Measurements from ENCODE around the gene CELSR1.

CELSR1 gene

GRCh38 chr22:46549971-46550641, 12.7 kb upstream of the CELSR1 start:
- Mint-ChIP-seq H3K9me3 (peaks cover 11% of the 10 kb centered on the region), H3K36me3 (no peaks in the 10 kb centered on the region), H3K4me3 (no peak overlapping the region), H3K27me3 (peaks cover 59% of the 10 kb centered on the region), H3K4me1 (no peaks in the 10 kb centered on the region), H3K27ac (no peak overlapping the region)
- CTCF ChIA-PET: no interaction called here
- DNase-seq: no peak

- no peak overlapping the region for H3K4me3 Mint-ChIP-seq
- H3K4me1 Mint-ChIP-seq: no peaks in the 10 kb centered on the region
- H3K27me3 Mint-ChIP-seq: peaks cover 59% of the 10 kb centered on the region
- H3K9me3 Mint-ChIP-seq: peaks cover 11% of the 10 kb centered on the region
- no peaks in the 10 kb centered on the region for H3K36me3 Mint-ChIP-seq
- no peak overlapping the region for H3K27ac Mint-ChIP-seq
- CTCF ChIA-PET: no interaction called here
- no peak for DNase-seq
Observed at GRCh38 chr22:46549563-46549840, 12.1 kb upstream of the CELSR1 start.

DNA sequence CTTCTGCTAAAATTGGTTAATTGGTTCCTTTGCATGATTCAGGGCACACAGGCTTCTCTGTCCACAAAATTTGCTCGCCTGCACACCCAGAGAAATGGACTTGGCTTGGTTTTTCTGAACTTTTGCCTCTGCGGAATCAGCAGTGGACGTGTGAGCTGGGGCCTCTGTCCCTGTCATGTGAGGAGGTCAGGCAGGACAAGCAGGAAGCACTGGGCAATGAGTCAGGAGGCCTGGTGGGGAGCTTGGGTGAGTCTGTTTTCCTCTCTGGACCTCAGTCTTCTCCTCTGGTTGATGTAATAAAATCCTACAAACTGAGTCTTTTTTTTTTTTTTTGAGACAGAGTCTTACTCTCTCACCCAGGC, 10.4 kb upstream of the CELSR1 start:
- peaks cover 3% of the 10 kb centered on the region for H3K9me3 Mint-ChIP-seq
- CTCF ChIA-PET: interaction anchor here (0.7 to 1.4 kb wide), 2 partner anchors 180 to 1646 kb away, joined by 3 to 8 read pairs; no protein-coding TSS in a partner anchor
- no peak overlapping the region for H3K27ac Mint-ChIP-seq
- peaks cover 59% of the 10 kb centered on the region for H3K27me3 Mint-ChIP-seq
- no peaks in the 10 kb centered on the region for H3K4me1 Mint-ChIP-seq
- H3K4me3 Mint-ChIP-seq: no peak overlapping the region
- no peaks in the 10 kb centered on the region for H3K36me3 Mint-ChIP-seq
- DNase-seq: no peak

DNA sequence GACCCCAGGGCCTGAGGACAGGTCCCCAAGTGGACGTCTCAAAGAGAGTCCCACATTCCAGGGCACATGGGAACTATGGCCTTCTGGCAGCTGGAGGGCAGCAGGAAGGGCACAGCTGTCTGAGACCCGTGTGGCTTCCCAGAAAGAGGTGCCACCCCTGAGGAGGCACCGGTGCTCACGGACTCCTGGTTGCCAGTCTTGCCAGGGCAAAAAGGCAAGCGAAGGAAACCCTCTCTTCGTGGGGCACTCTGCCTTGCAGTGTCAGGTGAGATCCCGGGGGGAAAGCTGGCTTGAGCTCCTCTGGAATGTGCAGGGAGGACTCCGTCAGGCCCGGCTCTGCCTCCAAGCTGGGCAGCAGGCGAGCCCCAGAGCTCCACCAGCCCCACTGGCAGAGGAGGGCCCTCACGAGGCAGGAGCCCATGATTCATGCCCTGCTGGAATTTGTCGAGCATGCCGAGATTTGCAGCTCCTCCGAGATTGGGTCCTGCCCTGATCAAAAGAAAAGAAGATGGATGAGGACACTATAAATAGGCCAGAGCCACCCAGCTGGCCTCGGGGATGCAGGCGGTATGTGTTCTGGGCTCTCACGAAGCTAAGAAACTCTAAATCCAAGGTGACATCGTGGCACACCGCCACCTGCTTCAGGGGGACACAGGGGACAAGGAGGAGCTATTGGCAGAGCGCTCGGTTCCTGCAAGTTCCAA, 9.9 kb upstream of the CELSR1 start:
- Mint-ChIP-seq H3K36me3 (no peaks in the 10 kb centered on the region), H3K4me1 (no peaks in the 10 kb centered on the region), H3K27me3 (peaks cover 61% of the 10 kb centered on the region), H3K27ac (no peak overlapping the region), H3K9me3 (peaks cover under 1% of the 10 kb centered on the region), H3K4me3 (no peak overlapping the region)
- DNase-seq: no peak
- CTCF ChIA-PET: interaction anchor here (0.7 to 1.4 kb wide), 2 partner anchors 180 to 1645 kb away, joined by 3 to 8 read pairs; no protein-coding TSS in a partner anchor

- CTCF ChIA-PET: no interaction called here
Observed at GRCh38 chr22:46546466-46547178, 9.2 kb upstream of the CELSR1 start.

DNA sequence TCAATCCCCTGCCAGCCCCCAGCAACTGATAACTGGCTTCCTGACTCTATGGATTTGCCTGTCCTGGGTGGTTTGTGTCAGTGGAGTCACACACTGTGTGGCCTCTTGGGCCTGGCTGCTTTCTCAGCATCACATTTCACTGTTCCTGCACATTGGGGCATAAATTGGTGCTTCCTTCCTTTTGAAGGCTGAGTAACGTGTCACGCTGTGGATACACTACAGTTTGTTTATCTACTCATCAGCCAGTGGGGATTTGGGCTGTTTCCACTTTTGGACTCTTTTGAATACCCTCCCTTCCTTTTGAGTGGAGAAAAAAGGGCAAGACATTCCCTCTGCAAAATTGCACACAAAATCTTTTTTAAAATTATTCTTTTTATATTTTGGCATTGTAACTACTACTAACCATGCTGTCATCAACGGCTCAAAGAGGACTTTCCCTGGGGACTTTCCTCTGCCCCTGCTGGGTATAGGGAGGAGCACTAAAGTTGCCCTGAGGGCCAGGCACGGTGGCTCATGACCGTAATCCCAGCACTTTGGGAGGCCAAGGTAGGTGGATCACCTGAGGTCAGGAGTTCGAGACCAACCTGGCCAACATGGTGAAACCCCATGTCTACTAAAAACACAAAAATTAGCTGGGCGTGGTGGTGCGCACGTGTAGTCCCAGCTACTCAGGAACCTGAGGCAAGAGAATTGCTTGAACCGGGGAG, 7.8 kb upstream of the CELSR1 start:
- no peak overlapping the region for H3K27ac Mint-ChIP-seq
- no peaks in the 10 kb centered on the region for H3K9me3 Mint-ChIP-seq
- CTCF ChIA-PET: interaction anchor here (5.4 kb wide), 1 partner anchor 178 kb away, joined by 51 read pairs; no protein-coding TSS in a partner anchor

More at GRCh38 chr22:46546466-46547178, 9.2 kb upstream of the CELSR1 start:
- no peak overlapping the region for H3K27ac Mint-ChIP-seq
- H3K4me3 Mint-ChIP-seq: no peak overlapping the region
- no peak for DNase-seq
- no peaks in the 10 kb centered on the region for H3K36me3 Mint-ChIP-seq
- H3K9me3 Mint-ChIP-seq: no peaks in the 10 kb centered on the region
- peaks cover 68% of the 10 kb centered on the region for H3K27me3 Mint-ChIP-seq
- H3K4me1 Mint-ChIP-seq: no peaks in the 10 kb centered on the region

GRCh38 chr22:46542011-46542985, 4.9 kb upstream of the CELSR1 start:
- no peak overlapping the region for H3K4me3 Mint-ChIP-seq
- H3K9me3 Mint-ChIP-seq: no peaks in the 10 kb centered on the region
- DNase-seq: peak; percentile 79
- H3K27ac Mint-ChIP-seq: no peak overlapping the region
- peaks cover 74% of the 10 kb centered on the region for H3K27me3 Mint-ChIP-seq
- H3K4me1 Mint-ChIP-seq: peaks cover 9% of the 10 kb centered on the region
- CTCF ChIA-PET: interaction anchor here (0.7 to 5.4 kb wide), 11 partner anchors 11 to 607 kb away, joined by 3 to 51 read pairs (median 3); no protein-coding TSS in a partner anchor
- H3K36me3 Mint-ChIP-seq: no peaks in the 10 kb centered on the region

More for the DNA sequence above, 7.8 kb upstream of the CELSR1 start:
- Mint-ChIP-seq H3K27me3 (peaks cover 72% of the 10 kb centered on the region), H3K4me1 (no peaks in the 10 kb centered on the region), H3K4me3 (no peak overlapping the region), H3K36me3 (no peaks in the 10 kb centered on the region)
- DNase-seq: no peak

GRCh38 chr22:46541536-46541935, 4.1 kb upstream of the CELSR1 start:
- H3K9me3 Mint-ChIP-seq: no peaks in the 10 kb centered on the region
- no peak for DNase-seq
- CTCF ChIA-PET: interaction anchor here (0.7 to 5.4 kb wide), 6 partner anchors 10 to 205 kb away, joined by 3 to 51 read pairs (median 4); no protein-coding TSS in a partner anchor
- H3K4me1 Mint-ChIP-seq: peaks cover 9% of the 10 kb centered on the region
- H3K36me3 Mint-ChIP-seq: no peaks in the 10 kb centered on the region
- no peak overlapping the region for H3K4me3 Mint-ChIP-seq
- no peak overlapping the region for H3K27ac Mint-ChIP-seq
- H3K27me3 Mint-ChIP-seq: peaks cover 69% of the 10 kb centered on the region

DNA sequence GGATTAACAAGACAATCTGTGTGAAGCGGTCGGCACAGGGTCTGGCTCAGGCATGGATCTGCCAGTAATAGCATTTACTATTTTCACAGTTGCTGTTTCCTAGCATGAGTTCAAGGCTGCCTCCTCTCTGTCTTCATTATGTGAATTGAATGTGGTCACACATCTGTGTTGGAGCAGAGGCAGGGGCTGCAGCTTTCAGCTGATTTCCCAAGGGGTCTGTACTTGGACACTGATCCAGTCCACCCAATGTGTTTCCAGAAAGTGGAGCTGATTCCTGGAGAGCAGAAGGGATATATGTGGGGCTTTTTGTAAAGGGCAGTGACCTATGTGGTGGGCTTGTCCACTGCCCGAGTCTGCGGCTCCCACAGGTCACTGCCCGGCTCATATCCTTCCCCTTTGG, 3.5 kb upstream of the CELSR1 start:
- Mint-ChIP-seq H3K4me1 (peaks cover 9% of the 10 kb centered on the region), H3K4me3 (no peak overlapping the region), H3K27ac (no peak overlapping the region), H3K36me3 (no peaks in the 10 kb centered on the region), H3K9me3 (no peaks in the 10 kb centered on the region), H3K27me3 (peaks cover 72% of the 10 kb centered on the region)
- CTCF ChIA-PET: interaction anchor here (1.9 to 5.4 kb wide), 2 partner anchors 9 to 174 kb away, joined by 4 to 51 read pairs; no protein-coding TSS in a partner anchor
- no peak for DNase-seq

GRCh38 chr22:46539169-46539568, 1.7 kb upstream of the CELSR1 start:
- Mint-ChIP-seq H3K9me3 (no peaks in the 10 kb centered on the region), H3K36me3 (no peaks in the 10 kb centered on the region), H3K4me1 (peaks cover 9% of the 10 kb centered on the region), H3K27ac (no peak overlapping the region), H3K27me3 (peaks cover 80% of the 10 kb centered on the region), H3K4me3 (no peak overlapping the region)
- CTCF ChIA-PET: interaction anchor here (1.7 kb wide), 1 partner anchor 172 kb away, joined by 6 read pairs; no protein-coding TSS in a partner anchor
- DNase-seq: no peak

DNA sequence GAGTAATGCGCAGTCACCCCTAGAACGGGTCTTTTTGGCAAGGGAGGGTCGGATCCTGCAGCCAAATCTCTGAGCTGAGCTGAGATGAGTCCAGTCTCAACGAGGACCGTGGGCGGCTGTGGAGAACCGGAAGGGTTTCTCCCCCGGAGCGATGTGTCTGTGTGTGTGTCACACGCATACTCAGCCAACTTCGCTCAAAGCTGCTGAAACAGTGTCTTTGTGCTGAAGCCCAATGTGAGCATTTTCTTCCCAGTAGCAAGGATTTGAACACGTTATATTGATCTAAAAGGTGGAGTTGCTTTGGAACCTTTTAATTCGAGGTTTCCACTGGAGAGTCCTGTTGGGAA, 1.4 kb upstream of the CELSR1 start:
- H3K4me1 Mint-ChIP-seq: peaks cover 9% of the 10 kb centered on the region
- H3K27ac Mint-ChIP-seq: no peak overlapping the region
- peak overlapping the region; percentile 37 for H3K4me3 Mint-ChIP-seq
- H3K9me3 Mint-ChIP-seq: no peaks in the 10 kb centered on the region
- peaks cover 81% of the 10 kb centered on the region for H3K27me3 Mint-ChIP-seq
- no peaks in the 10 kb centered on the region for H3K36me3 Mint-ChIP-seq
- CTCF ChIA-PET: interaction anchor here (1.0 to 1.7 kb wide), 2 partner anchors 24 to 171 kb away, joined by 3 to 6 read pairs; no protein-coding TSS in a partner anchor
- no peak for DNase-seq

- CTCF ChIA-PET: interaction anchor here (1.0 to 1.7 kb wide), 2 partner anchors 25 to 171 kb away, joined by 3 to 6 read pairs; no protein-coding TSS in a partner anchor
- Mint-ChIP-seq H3K27ac (no peak overlapping the region), H3K9me3 (no peaks in the 10 kb centered on the region), H3K4me3 (peak overlapping the region; percentile 37), H3K27me3 (peaks cover 84% of the 10 kb centered on the region), H3K4me1 (peaks cover 9% of the 10 kb centered on the region), H3K36me3 (no peaks in the 10 kb centered on the region)
- no peak for DNase-seq
Observed at GRCh38 chr22:46537946-46538813, 760 bp upstream of the CELSR1 start.

All from activated naive CD4-positive, alpha-beta T cell treated with anti-CD3 and anti-CD28 coated beads, Interleukin-2, amount 10 ng/mL, durations not matched to agents 7 days and 5 days (primary cell).